ENCODE results near the gene GPR132. TPM values are rescaled to one million over a fixed set of nuclear protein-coding genes. Genes with fewer than 3 reads are reported as not detected.

GPR132 gene
- total RNA-seq, 1 experiment from 2014 or later, result 0.21 TPM

DNA sequence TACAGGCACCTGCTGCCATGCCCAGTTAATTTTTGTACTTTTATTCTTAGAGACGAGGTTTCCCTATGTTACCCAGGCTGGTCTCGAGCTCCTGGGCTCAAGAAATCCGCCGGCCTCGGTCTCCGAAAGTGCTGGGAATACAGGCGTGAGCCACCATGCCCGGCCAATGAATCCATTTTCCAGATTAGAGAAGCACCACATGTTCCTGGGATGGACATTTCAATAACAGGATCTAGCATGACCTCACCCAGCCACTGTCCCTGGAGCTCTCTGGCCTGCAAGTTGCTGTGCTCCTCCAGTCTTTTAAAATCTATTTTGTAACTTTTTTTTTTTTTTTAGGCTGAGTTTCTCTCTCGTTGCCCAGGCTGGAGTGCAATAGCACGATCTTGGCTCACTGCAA is 2.2 kb downstream of the GPR132 start:
- DNase-seq (ENCODE audit: low read depth), result no peak

DNA sequence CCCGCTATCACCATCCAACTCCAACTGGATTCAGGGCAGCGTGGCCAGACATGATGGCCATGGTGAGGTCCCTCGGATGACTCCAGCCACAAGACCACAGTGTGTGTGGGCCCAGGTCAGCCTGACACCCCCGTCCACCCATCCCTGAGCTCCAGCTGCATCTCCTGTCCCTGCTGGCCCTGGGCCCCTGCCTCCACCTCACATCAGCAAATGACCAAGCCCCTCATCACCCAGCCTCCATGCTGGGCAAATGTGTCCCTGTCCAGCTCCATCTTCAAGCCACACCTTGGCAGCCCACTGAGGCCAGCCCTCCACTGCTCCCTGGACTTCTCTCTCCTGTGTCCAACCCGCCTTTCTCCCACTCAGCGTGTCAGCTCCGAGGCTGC is 3.2 kb downstream of the GPR132 start:
- DNase-seq (ENCODE audit: low read depth), result no peak

DNA sequence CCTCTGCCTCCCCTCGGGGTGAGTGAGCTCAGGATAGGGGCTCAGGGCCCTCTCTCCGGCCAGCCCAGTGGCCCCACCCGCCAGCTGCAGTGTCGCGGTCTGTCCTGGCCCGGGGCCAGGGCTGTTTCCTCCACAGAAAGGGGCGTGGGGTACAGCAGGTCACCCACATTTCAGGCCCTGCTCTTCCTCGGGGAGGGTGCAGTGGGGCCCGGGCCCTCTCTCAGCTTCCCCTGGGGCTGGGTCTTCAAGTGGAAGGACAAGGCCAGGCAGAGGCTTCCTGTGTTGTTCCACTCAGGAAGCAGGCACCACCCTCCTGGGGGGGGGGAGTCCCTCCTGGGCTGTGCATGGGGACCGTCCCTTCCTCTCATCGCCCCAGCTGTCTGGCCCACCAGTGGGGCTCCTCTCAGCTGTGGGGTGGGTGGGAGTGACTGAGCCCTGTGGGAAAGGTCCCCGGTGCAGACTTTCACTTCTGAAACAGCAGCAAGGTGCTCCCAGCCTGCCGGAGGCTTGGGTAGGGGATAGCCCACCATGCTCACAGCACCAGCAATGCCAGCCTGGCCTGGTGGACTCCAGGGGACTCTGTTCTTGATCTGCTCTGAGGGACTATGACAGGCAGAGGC is 3.7 kb downstream of the GPR132 start:
- DNase-seq (ENCODE audit: low read depth), result no peak

DNA sequence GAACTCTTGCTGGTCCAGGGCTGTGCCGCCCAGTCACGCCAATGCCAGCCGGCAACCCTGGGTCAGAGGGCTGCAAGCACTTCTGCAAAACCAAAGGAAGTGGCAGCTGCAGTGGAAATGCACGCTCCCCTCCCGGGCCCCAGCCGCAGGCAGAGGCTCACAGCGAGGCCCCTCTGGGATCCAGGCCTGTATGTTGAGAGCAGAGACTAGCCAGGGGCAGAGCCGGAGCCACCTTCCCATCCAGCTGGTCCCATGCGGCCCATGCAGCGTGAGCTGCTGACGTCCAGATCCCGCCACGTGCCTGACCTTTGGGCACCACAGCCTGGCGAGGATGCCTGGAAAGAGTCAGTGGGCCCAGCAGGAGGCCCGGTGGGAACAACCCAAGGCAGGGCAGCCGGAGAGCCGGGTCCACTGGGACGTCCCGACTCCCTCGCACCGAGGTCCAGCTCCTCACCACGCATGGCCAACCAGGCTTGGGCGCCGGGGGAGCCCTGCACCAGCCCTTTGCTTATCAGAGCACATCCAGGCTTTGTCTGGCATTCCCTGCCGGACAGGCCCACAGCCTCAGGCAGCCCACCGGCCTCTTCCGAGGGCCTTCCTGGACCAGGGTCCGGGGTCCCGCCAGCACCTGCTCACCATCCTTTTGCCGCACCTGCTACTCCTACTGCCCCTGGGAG is 4.3 kb downstream of the GPR132 start:
- no peak for DNase-seq (ENCODE audit: low read depth)

DNA sequence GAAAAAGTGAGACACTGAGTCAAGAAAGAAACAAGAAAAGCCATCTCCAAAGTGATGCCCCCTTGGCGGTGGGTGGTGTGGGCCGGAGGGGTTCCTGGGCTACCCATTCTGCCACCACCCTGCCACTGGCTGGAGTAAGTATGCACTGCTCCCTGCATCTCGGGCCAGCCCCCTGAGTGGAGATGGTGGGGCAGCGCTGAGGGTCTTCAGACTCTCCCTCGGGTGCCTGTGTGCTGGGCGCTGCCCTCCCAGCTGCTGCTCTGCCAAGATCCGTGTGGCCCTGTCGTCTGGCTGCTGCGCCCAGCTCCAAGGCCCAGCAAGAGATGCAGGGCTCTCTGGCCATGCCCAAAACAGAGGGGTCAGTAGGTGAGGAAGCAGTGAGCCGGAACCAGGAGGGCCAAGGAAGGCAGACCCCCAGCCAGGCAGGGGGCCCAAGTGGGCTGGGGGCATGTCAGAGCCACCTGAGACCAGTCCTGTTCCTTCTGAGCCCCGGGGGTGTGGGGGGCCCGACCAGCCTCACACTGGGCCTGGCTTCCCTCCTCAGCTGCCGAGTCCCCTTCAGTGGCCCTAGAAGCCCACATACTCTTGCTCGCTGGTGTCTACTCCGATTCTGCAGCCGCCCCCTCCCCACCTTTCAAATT is 5.2 kb downstream of the GPR132 start:
- DNase-seq (ENCODE audit: low read depth), result no peak

DNA sequence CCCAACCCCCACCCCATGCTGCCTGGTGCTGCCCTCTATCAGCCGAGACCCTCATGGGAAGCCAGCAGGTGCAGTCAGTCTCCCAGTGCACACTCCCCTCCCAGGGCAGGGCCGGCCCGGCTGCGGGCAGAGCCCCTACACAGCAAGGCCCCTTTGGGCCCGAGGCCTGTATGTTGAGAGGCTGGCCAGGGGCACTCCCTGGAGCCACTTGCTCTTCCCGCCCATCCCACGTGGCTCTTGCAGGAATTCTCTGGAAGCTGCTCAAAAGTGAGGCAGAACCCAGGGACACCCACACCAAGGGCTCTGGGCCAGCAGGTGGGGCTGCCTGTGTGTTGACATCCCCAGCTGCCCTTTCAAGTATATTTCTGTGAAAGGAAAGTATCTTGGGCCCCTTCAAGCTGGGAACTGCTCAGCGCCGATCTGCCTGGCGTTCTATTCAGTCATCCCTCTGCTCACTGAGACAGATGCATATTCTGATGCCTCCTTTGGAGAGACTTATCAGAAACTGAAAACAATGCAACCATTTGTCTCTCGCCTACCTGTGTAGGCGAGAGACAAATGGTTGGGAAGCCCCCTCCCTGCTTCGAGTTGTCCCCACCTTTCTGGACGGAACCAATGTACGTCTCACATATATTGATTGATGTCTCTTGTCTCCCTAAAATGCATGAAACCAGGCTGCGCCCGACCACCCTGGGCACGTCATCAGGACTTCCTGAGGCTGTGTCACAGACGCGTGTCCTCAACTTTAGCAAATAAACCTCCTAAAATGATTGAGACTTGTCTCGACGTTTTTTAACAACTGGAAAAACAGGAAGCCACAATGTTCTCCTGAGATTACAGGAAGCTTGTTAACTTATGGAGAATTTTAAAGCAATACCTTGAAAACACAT is 6.0 kb downstream of the GPR132 start:
- DNase-seq (ENCODE audit: low read depth), result no peak

DNA sequence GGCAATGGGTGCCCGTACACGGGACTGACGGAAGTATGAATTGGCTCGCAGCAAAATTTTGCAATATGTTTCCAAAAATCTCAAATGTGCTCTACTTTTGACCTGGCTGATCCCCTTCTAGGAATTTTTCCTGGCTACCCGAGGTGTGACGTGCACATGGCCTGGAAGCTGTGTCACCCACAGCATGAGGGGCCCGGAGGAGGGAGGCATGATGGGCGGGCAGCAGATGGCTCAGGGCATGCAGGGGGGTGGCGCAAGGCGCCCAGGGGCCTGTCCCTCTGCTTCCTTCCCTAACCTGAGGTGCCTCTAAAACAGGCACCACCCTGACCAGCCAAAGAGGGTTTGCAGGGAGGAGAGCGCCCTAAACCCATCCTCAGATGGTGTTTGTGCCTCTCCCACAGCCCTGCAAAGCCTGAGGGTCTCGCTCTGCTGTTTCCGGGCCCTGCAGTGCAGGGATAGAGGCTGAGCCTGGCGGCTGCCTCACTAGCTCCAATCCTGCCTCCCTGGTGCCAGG is 6.7 kb downstream of the GPR132 start:
- DNase-seq (ENCODE audit: low read depth), result no peak

DNA sequence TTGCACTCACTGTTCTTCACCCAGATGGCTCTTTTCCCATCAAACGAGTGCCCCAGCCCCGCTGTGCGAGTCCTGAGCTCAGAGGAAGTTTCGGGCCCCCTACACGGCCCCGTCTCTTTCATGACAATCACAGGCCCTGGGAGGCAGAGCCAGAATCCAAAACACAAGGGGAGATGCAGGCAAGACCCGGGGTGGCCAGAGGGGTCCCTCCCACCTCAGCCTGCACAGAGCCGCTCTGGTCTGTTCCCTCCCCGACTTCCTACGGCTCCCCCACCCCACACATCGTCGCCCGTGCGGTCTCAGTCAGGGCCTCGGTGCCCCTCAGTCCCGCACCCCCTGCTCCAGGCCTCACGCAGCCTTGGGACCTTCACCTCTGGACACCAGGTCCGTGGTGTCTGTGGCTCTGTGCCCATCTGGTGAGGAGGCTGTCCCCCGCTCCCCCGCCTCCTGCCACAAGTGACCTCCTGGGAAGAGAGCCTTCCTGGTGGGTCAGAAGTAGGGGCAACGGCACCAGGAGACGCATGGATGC is 8.9 kb downstream of the GPR132 start:
- DNase-seq (ENCODE audit: low read depth), result no peak

DNA sequence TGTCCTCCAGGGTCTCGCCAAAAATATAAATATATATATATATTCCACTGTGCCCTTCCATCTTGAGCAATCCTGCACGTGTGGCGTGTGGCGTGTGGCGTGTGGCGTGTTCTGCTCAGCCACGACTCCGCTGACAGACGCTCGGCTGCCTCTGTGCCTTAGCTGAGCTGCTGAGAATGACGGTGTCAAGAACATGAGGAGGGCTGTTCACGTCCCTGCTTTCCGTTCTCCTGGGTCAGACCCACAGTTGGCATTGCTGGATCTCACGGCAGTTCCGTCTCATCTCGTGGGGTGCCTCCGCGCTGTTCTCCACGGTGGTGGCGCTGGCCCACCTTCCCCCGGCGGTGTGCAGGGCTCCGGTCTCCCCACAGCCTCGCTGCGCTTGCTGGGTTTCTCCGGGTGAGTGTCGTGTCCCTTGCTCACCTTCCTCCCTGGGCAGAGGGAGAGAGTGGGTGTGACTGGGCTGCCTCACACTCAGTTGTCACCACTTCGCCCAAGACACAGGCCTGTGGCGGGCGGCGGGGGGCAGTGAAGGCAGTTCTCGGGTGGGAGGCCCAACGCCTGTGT is 9.4 kb downstream of the GPR132 start:
- DNase-seq (ENCODE audit: low read depth), result no peak

DNA sequence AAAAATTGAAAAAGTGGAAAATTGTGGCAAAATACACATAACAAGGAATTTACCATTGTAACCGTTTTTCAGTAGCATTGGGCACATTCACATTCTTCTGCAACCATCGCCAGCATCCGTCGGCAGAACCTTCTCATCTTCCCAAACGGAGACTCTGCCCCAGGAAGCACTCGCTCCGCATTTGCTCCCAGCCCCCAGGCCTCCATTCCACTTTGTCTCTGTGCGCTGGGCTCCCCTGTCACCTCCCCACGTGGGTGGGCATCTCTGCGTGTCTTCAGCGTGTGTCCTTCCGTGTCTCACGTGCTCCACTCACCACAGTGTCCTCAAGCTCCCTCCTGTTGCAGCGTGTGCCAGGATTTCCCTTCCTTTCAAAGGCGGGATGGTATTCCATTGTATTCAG is 9.9 kb downstream of the GPR132 start:
- no peak for DNase-seq (ENCODE audit: low read depth)

DNA sequence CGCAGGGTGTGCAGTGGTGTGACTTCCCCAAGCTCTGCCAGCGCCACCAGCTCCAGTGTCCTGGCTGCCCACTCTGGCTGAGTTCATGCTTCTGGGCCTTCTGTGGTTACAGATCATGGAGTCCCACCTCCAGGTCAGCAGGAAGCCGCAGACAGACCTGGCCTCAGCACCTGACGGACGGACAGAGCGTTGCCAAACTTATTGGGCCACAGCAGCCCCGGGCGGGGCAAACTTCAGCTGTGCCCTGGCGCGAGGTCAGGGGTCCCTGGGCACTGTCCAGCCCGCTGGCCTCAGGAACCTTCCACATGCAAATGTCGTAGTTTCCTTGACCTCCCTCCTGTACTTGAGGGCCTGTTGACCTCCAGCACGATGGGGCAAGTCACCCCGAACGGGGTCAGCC is 11.2 kb downstream of the GPR132 start:
- no peak for DNase-seq (ENCODE audit: low read depth)

DNA sequence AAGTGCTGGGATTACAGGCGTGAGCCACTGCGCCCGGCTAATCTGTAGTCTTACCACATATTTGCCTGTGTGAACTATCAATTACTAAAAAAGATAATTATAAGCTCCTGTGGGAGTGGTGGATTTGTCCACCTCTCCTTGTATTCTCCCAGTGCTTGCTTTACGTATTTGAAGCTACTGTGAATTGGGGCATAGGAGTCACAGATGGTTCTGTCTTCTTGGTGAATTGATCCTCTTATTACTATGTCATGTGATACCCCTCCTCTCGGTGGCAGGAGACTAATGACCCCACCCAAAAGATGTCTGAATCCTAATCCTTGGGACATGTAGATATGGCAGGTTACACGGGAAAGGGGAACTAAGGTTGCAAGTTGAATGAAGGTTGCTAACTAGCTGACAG is 11.8 kb downstream of the GPR132 start:
- no peak for DNase-seq (ENCODE audit: low read depth)

DNA sequence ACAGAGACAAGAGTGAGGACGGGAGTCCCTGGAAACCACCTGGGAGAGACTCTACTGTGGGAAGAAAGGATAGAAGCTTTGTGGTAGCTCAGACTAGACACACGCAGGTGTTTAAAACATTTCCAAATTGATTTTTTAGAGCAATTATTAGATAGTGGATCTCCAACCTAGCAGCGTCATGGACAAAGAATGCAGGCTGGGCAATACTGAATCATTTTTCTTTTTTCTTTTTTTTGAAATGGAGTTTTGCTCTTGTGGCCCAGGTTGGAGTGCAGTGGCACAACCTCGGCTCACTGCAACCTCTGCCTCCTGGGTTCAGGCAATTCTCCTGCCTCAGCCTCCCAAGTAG is 13.1 kb downstream of the GPR132 start:
- no peak for DNase-seq (ENCODE audit: low read depth)

DNA sequence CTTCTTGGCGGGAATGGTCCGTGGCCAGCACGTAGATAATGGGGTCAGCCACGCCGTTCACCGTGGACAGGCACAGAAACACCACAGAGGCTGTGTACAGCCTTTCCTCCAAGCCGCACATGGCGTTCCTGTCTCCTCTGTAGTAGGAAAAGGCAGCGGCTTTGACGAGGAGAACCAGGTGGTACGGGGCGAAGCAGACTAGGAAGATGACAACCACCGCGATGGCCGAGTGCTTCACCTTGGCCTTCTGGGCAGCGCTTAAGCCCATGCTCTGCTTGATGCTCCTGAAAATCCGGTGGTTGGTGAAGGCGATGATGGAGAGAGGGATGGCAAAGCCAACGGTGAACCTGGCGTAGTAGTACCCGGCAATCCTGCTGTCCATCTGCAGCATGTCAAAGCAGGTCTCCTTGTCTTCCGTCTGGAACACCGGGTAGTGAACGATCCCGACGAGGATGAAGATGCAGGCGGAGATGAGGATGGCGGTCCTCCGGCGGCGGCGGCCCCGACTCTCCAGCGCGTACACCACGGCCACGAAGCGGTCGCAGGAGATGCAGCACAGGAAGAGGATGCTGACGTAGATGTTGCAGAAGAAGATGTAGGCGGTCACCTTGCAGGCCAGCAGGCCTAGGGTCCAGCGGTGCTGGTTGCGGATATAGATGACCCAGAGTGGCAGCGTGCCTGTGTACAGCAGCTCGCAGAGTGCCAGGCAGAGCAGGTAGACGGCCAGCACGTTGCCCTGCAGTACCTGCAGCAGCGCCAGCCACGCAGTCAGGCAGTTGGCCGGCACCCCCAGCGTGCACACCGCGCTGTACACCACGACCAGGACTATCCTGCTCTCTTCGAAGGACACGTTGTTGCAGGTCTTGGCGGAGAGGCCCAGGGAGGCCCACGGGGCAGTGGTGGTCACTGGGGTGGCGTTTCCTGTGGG is 13.8 kb downstream of the GPR132 start:
- no peak for DNase-seq (ENCODE audit: low read depth)

DNA sequence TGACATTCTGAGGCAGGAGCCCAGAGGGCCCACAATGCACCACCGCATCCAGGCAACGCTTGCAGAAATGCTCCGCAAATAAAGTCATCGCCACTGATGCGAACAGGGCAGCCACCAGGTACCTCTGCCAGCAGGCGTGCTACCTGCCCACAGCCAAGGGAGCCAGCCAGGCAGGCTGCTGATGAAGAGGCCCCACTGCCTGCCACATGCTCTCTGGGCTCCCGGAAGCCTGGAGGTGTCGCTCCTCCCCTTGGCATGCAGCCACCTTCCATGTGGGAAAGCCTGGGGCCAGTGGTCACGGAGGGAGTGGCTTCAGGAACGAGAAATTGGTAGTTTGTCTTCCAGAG is 14.7 kb downstream of the GPR132 start:
- no peak for DNase-seq (ENCODE audit: low read depth)

DNA sequence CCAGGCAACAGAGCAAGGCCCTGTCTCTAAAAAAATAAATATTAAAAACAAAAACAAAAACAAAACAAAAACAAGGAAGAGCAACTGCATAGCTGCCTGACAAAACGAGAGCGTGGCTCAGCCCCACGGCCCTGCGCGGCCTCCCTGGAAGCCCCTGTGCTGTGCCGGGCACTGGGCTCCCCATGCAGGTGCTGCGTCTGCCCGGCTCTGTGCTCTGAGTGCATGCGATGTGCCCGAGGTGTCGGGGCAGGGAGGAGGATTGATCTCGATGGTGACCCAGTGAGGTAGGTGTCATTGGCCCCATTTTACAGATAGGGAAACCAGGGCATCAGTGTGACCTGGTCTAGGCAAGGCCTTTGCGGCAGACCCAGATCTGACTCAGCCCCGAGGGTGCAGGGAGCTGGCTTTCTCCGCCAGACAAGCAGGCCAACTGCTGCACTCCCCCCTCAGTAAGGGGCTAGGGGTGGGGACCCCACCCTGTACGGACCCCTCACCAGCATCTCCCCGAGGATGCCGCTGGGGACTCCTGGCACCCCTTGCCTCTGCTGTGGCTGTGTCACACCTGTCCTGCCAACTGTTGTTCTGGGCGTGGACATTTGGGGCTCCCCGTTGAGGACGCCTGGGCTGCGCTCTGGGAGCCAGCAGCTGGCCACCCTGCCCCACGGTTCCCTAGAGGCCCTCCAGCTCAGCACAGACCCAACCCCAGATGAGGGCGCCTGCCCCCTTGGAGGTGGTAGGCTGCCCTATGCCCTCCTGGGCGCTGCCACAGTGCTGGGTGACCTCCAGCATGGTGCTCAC is 15.3 kb downstream of the GPR132 start:
- DNase-seq (ENCODE audit: low read depth), result no peak

DNA sequence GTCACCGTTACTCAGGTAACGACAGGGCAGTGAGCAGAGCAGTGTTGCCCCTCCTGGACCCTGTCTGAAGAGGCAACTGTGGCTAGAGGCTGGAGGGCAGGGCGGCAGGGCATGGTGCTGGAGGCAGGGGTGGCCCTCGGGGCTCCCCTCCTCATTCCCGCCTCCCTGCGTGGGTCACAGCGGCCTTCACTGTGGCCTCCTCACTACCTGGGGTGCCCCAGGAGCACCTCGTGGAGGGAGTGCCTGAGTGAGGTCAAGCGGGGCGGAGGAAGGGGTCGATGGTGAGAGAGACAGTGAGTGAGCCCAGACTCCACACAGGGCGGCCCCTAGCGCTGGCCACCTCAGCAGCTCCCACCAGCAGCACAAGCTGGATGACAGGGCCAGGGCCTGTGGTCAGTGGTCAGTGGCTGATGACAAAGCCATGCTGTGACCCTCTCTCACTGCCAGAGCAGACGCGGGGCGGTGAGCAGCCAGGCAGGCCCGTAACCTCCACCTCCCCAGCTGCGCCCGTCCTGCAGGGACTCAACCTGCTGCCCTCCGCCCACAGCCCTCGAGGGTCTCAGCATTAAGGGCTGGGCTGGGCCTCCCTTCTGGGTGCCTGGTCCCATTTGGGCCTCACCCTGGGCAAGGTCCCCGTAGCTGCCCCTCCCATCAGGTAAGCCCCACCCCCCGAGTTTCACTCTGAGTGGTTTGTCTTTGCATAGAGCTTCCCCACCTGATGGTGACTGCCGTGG is 17.8 kb downstream of the GPR132 start:
- DNase-seq (ENCODE audit: low read depth), result no peak

DNA sequence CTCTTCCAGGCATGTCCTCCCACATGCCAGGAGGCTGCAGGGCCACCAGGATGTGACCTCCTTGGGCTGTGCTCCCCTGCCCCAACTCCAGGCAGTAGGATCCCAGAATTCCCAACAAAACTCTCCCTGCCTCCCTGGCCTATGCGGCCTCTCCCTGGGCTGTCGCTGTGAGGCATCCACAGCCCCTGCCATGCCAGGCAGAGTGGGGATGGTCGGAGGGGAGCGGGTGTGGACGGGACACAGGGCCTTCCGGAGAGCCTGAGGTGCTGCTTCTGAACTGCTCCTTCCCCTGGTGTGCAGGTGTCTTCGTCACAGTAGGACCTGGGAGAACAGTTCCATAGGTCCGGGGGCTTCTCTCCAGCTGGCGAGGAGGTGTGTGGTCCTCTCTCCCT is 18.3 kb downstream of the GPR132 start:
- no peak for DNase-seq (ENCODE audit: low read depth)
